HCT116 (cell line): Measurements from ENCODE around the gene PDE8A.

Source experiments
- CTCF ChIP-seq, 3 experiments: fragments of 200-600 bp in 1 of 3; sonication (generic) in 1 of 3; IDR thresholded peaks in 2 of 3; conservative IDR thresholded peaks in 1 of 3; 2 replicates each; pipeline ENCODE4 v1.5.1; 2012 to 2017; ENCODE audit warnings: low read depth in 2 of 3, low read length in 2 of 3, antibody characterized with exemption in 1 of 3, borderline replicate concordance in 1 of 3, control low read depth in 1 of 3, mild to moderate bottlenecking in 1 of 3, mixed read lengths in 1 of 3, mixed run types in 1 of 3, moderate library complexity in 1 of 3; ENCODE audit not compliant: insufficient read depth in 1 of 3
- FOSL1 ChIP-seq: IDR thresholded peaks from 2 replicates; pipeline ENCODE4 v1.6.1; 2012; ENCODE audit warnings: low read depth
- POLR2AphosphoS5 ChIP-seq: IDR thresholded peaks from 2 replicates; pipeline ENCODE4 v1.6.1; 2011; ENCODE audit warnings: mild to moderate bottlenecking, low read depth, low read length, moderate library complexity
- RAD21 ChIP-seq: IDR thresholded peaks from 2 replicates; pipeline ENCODE4 v1.6.1; 2012; ENCODE audit warnings: low read depth, mild to moderate bottlenecking
- SP1 ChIP-seq: IDR thresholded peaks from 2 replicates; pipeline ENCODE4 v1.6.1; 2012; ENCODE audit warnings: low read depth

DNA sequence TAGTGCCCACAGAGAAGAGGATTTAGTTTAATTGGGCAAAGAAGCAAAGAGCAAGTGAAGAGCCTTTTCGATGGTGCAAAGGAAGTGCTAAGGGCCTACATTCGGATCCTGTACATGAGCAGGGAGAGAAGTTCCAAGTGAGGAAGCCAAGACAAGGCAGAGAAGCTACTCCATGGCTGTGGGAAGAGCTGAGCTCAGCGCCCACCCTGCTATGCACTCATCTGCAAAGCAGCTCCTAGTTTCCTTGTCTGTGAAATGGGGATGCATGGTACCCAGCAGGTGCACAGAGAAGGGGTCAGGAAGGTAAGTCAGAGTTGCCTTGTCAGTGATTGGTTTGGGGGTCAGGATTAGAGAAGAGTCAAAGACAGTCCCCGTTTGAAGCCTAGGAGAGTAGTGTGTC is 126.5 kb downstream of the PDE8A start:
- TF ChIP-seq POLR2AphosphoS5 (no peak), CTCF (IDR thresholded peaks at IDR 0.05 in 2 of 3, conservative IDR thresholded peaks at IDR 0.05 in 1 of 3; ENCODE audit: borderline replicate concordance in 1 of 3, insufficient read depth in 1 of 3, low read depth in 2 of 3, low read length in 2 of 3) (no peak), RAD21 (no peak), SP1 (no peak), FOSL1 (no peak)
